ENCODE measurements around the gene SLC6A11.

DNA sequence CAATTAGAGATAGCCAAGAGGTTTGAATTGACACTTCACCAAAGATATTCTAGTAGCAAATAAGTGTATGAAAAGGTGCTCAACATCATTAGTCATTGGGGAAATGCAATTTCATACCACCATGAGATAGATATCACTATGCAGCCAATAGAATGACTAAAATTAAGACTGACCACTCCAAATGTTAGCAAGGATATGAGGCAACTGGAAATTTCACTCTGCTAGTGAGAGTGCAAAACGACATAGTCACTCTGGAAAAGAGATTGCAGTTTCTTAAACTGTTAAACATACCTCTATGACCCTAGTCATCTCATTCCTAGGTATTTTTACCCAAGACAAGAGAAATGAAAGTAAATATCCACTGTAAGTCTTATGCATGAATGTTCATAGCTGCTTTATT lies 27.6 kb upstream of the SLC6A11 start:
- TF ChIP-seq, protein P1, sequence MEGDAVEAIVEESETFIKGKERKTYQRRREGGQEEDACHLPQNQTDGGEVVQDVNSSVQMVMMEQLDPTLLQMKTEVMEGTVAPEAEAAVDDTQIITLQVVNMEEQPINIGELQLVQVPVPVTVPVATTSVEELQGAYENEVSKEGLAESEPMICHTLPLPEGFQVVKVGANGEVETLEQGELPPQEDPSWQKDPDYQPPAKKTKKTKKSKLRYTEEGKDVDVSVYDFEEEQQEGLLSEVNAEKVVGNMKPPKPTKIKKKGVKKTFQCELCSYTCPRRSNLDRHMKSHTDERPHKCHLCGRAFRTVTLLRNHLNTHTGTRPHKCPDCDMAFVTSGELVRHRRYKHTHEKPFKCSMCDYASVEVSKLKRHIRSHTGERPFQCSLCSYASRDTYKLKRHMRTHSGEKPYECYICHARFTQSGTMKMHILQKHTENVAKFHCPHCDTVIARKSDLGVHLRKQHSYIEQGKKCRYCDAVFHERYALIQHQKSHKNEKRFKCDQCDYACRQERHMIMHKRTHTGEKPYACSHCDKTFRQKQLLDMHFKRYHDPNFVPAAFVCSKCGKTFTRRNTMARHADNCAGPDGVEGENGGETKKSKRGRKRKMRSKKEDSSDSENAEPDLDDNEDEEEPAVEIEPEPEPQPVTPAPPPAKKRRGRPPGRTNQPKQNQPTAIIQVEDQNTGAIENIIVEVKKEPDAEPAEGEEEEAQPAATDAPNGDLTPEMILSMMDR (IDR thresholded peaks at IDR 0.05 in 8 of 11, conservative IDR thresholded peaks at IDR 0.05 in 3 of 11), result no peak
- no peak for TF ChIP-seq POLR2A (IDR thresholded peaks at IDR 0.05)
